SK-N-DZ (cell line): Measurements from ENCODE around the gene PDE9A.

ENCODE experiments used
- DNase-seq: peaks from one replicate; pipeline ENCODE4 v3.0.0-alpha.2; 2015; ENCODE audit warnings: low spot score

The PDE9A gene

DNA sequence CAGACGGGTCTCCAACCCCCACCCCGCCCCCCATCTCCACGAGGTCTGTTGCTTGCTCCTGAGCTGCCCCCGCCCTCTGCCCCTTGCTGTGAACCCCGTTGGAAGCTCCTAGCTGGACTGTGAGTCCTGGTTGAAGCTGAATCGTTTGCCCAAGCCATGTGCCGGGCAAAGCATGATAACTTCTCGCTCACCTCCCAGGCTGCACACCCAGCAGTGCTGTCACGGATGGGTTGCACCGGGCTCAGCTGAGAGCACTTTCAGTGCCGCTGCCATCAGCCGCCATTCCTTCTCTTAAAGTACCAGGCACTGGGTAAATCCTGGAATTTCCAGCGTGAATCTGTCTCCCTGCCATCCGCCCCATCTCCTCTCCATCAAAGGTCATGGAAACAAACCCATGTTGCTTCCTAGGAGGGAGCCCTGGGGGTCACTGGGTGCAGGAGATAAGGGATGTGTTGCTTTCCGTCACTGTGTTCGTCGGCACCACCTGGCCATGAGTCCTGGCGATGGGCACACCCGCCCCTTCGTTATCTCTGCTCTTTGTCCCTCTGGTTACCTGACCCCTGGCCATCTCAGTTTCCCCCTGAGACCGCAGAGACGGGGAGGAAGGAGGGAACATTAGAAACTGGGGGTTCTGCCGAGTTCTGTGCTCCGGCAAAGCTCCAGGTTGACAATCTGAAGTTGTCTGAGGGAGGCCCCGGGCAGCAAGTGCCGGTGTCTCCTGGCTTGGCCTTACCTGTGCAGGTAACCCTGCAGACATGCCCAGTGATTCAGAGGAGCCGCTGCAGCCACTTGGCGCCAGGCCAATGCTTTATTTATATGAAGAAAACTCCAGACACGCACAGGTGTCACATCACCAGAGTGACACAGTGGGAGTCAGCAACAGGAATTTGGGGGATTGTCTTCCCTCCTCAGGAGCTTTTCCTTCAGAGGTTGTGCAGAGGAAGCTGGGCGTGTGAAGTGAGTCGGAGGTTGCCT, 2.7 kb downstream of the PDE9A start:
- DNase-seq = no peak

GRCh38 chr21:42656872-42657271, 3.5 kb downstream of the PDE9A start:
- DNase-seq = no peak

GRCh38 chr21:42657676-42658319, 4.4 kb downstream of the PDE9A start:
- DNase-seq = no peak

- DNase-seq = no peak
Observed at GRCh38 chr21:42658320-42659105, 5.1 kb downstream of the PDE9A start.

DNA sequence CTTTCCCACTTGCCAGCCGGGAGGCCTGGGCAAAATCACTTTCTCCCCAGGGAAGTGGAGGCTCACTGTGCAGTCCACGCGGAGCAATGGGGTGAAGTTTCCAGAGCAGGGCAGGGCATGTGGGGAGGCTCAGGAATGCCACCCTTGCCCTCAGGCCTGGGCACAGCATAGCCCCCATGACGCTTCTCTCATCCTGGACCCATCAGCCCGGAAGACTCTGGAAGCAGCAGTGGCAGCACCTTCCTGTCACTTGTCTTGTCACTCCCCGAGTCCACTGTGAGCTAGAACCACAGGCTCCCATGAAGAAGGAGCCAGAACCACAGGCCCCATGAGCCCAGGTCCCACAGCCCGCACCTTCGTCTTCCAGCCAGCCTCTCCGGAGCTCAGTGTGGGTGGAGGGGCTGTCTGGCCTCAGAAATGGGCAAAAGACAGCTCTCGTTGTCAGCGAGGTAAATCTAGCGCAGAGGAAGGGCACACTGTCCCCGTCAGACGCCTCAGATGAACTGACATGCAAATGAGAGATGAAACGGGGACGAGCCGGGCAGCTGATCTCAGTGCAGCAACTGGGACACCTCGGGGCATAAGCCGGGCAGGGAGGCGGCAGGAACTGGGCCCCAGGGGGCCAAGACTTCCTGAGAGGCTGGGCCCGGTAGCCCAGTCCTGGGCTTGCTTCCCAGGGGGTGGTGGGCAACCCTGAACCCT, 6.1 kb downstream of the PDE9A start:
- DNase-seq = no peak

- no peak for DNase-seq
Observed at GRCh38 chr21:42660118-42660470, 6.7 kb downstream of the PDE9A start.

GRCh38 chr21:42661688-42662429, 8.4 kb downstream of the PDE9A start:
- peak; percentile 29 for DNase-seq

- DNase-seq = no peak
Observed at GRCh38 chr21:42662430-42663199, 9.2 kb downstream of the PDE9A start.

DNA sequence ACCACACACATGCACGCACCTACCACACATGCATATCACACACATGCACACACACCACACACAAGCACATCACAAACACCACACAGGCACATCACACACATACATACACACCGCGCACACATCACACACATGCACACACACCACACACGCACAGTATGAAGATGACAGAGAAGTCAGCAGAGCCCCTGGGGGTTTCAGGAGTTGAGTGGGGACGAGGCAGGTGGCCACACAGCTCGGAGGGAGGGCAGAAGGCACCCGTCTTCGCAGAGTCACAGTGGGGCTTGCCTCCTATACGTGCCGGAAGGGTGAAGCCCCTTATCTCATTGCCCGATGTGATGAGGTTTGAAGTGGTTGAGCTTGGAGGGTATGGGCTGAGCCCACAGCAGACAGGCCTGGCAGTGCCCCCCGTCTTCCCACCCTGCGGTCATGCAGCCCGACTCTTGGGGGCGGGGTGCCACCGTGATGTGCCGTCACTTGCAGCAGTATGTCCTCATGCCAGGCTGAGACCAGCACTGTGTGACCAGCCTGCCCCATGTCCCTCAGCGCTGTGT, 9.9 kb downstream of the PDE9A start:
- no peak for DNase-seq

GRCh38 chr21:42663860-42664535, 10.6 kb downstream of the PDE9A start:
- no peak for DNase-seq

GRCh38 chr21:42664614-42665013, 11.2 kb downstream of the PDE9A start:
- DNase-seq = no peak

- DNase-seq = no peak
Observed at GRCh38 chr21:42665026-42665425, 11.6 kb downstream of the PDE9A start.

- DNase-seq = no peak
Observed at GRCh38 chr21:42665484-42665883, 12.1 kb downstream of the PDE9A start.

- no peak for DNase-seq
Observed at GRCh38 chr21:42666023-42666747, 12.8 kb downstream of the PDE9A start.

DNA sequence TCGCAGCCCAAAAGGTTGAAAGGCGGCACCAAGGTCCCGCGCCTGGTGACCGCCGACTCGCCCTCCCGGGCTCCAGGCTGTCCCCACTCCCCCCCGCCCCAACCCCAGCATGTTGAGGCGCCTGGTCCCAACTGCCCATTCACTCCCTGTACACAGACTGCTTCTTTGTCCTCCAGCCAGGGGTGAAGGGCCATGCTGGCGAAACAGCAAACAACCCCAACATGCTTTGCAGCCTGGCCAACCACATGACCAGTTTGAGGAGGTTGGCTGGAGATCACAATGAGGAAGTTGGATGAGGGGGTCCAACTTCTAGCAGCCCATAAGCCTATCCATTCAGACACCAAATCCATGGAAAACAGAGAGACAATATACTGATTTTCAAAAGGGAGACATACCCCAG, 13.5 kb downstream of the PDE9A start:
- no peak for DNase-seq

- DNase-seq = no peak
Observed at GRCh38 chr21:42668298-42668992, 15.0 kb downstream of the PDE9A start.

DNA sequence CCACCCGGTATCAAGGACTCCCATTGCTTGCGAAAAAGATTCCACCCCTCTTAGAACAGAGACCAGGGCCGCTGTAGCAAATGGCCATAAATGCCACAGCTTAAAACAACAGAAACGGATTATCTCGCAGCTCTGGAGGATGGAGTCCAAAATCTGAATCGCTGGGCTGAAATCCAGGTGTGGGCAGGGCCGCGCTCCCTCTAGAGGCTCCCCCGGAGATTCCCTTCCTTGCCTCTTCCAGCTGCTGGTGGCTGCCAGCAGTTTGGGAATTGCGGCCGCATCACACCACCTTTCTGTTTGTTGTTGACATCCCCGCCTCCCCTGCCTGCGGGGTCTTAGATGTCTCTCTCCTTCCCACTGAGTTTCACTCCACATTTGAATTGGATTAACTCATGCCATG, 15.6 kb downstream of the PDE9A start:
- no peak for DNase-seq
